ENCODE results near the gene SNX8.

- TF ChIP-seq POLR2A (IDR thresholded peaks at IDR 0.05; ENCODE audit: insufficient read depth in 1 of 2, low read depth in 2 of 2, low read length in 2 of 2) (no peak), ZNF253 (CRISPR knock-in tag; IDR thresholded peaks at IDR 0.05; ENCODE audit: borderline replicate concordance) (no peak), FIP1L1 (IDR thresholded peaks at IDR 0.05; ENCODE audit: borderline replicate concordance, insufficient read depth, low read depth, low read length) (no peak), SRSF9 (IDR thresholded peaks at IDR 0.05; ENCODE audit: borderline replicate concordance, insufficient read depth, low read depth, low read length, poor library complexity, severe bottlenecking) (no peak), MAZ (IDR thresholded peaks at IDR 0.05; ENCODE audit: borderline replicate concordance, low read depth, low read length) (no peak), MAZ (CRISPR knock-in tag; IDR thresholded peaks at IDR 0.05; ENCODE audit: low read depth) (no peak), JARID2 (CRISPR knock-in tag; IDR thresholded peaks at IDR 0.05; ENCODE audit: insufficient replicate concordance) (no peak), ZNF207 (IDR thresholded peaks at IDR 0.05; ENCODE audit: borderline replicate concordance) (no peak), MEF2D (CRISPR knock-in tag; IDR thresholded peaks at IDR 0.05) (no peak), TCF7L2 (IDR thresholded peaks at IDR 0.05; ENCODE audit: low read depth, low read length) (no peak), MAFK (conservative IDR thresholded peaks at IDR 0.05 in 1 of 2, IDR thresholded peaks at IDR 0.05 in 1 of 2; ENCODE audit: low read length in 2 of 2) (no peak)
- TF ChIP-seq, protein P1, sequence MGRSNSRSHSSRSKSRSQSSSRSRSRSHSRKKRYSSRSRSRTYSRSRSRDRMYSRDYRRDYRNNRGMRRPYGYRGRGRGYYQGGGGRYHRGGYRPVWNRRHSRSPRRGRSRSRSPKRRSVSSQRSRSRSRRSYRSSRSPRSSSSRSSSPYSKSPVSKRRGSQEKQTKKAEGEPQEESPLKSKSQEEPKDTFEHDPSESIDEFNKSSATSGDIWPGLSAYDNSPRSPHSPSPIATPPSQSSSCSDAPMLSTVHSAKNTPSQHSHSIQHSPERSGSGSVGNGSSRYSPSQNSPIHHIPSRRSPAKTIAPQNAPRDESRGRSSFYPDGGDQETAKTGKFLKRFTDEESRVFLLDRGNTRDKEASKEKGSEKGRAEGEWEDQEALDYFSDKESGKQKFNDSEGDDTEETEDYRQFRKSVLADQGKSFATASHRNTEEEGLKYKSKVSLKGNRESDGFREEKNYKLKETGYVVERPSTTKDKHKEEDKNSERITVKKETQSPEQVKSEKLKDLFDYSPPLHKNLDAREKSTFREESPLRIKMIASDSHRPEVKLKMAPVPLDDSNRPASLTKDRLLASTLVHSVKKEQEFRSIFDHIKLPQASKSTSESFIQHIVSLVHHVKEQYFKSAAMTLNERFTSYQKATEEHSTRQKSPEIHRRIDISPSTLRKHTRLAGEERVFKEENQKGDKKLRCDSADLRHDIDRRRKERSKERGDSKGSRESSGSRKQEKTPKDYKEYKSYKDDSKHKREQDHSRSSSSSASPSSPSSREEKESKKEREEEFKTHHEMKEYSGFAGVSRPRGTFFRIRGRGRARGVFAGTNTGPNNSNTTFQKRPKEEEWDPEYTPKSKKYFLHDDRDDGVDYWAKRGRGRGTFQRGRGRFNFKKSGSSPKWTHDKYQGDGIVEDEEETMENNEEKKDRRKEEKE (IDR thresholded peaks at IDR 0.05): no peak
- TF ChIP-seq, protein P2, sequence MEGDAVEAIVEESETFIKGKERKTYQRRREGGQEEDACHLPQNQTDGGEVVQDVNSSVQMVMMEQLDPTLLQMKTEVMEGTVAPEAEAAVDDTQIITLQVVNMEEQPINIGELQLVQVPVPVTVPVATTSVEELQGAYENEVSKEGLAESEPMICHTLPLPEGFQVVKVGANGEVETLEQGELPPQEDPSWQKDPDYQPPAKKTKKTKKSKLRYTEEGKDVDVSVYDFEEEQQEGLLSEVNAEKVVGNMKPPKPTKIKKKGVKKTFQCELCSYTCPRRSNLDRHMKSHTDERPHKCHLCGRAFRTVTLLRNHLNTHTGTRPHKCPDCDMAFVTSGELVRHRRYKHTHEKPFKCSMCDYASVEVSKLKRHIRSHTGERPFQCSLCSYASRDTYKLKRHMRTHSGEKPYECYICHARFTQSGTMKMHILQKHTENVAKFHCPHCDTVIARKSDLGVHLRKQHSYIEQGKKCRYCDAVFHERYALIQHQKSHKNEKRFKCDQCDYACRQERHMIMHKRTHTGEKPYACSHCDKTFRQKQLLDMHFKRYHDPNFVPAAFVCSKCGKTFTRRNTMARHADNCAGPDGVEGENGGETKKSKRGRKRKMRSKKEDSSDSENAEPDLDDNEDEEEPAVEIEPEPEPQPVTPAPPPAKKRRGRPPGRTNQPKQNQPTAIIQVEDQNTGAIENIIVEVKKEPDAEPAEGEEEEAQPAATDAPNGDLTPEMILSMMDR (CRISPR knock-in tag; IDR thresholded peaks at IDR 0.05): no peak
These were observed 57.1 kb downstream of the SNX8 start for GRCh38 chr7:2257046-2257551.

Measured in HepG2 (cell line).